ENCODE results near the gene NKD2.

GRCh38 chr5:1062761-1063568, 54.4 kb downstream of the NKD2 start:
- TF ChIP-seq, protein P1, sequence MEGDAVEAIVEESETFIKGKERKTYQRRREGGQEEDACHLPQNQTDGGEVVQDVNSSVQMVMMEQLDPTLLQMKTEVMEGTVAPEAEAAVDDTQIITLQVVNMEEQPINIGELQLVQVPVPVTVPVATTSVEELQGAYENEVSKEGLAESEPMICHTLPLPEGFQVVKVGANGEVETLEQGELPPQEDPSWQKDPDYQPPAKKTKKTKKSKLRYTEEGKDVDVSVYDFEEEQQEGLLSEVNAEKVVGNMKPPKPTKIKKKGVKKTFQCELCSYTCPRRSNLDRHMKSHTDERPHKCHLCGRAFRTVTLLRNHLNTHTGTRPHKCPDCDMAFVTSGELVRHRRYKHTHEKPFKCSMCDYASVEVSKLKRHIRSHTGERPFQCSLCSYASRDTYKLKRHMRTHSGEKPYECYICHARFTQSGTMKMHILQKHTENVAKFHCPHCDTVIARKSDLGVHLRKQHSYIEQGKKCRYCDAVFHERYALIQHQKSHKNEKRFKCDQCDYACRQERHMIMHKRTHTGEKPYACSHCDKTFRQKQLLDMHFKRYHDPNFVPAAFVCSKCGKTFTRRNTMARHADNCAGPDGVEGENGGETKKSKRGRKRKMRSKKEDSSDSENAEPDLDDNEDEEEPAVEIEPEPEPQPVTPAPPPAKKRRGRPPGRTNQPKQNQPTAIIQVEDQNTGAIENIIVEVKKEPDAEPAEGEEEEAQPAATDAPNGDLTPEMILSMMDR (conservative IDR thresholded peaks at IDR 0.05; ENCODE audit: low read length) = no peak
- no peak for TF ChIP-seq EZH2phosphoT487 (IDR thresholded peaks at IDR 0.05; ENCODE audit: borderline replicate concordance, low read depth, low read length)

Measured in OCI-LY7 (cell line).